GM23338 (cell line): ENCODE results near the gene SMTNL1. TPM values are rescaled to one million over a fixed set of nuclear protein-coding genes. Genes with fewer than 3 reads are reported as not detected.

Experiments used
- ATAC-seq: fragments of 200-7000 bp; cut with Tn5 transposase; 3 replicates; pipeline ENCODE4 v1.9.1; 2020
- DNase-seq: peaks from one replicate; pipeline ENCODE4 v3.0.0-alpha.2; 2015; ENCODE audit warnings: low spot score
- H2AFZ ChIP-seq: fragments of 200-600 bp; sonication (generic); 2 replicates; pipeline ENCODE4 v1.8.0; 2016; ENCODE audit warnings: antibody characterized with exemption, mild to moderate bottlenecking, moderate library complexity
- H3F3A ChIP-seq: fragments of 200-600 bp; sonication (generic); replicated peaks from 2 replicates; pipeline ENCODE4 v1.8.0; 2017; ENCODE audit warnings: antibody characterized with exemption, mixed run types, low read depth
- H3K27ac ChIP-seq: fragments of 200-600 bp; sonication (generic); 2 replicates; pipeline ENCODE4 v1.6.1; 2016; ENCODE audit warnings: low read depth
- H3K27me3 ChIP-seq: fragments of 200-600 bp; sonication (generic); 2 replicates; pipeline ENCODE4 v1.8.0; 2016; ENCODE audit warnings: mild to moderate bottlenecking, mixed run types, moderate library complexity; ENCODE audit not compliant: insufficient read depth
- H3K36me3 ChIP-seq: fragments of 200-600 bp; sonication (generic); 2 replicates; pipeline ENCODE4 v1.8.0; 2016; ENCODE audit warnings: mild to moderate bottlenecking; ENCODE audit not compliant: insufficient read depth
- H3K4me1 ChIP-seq: fragments of 200-600 bp; sonication (generic); 2 replicates; pipeline ENCODE4 v1.8.0; 2016; ENCODE audit warnings: mild to moderate bottlenecking, moderate library complexity; ENCODE audit not compliant: insufficient read depth
- H3K4me2 ChIP-seq: fragments of 200-600 bp; sonication (generic); 2 replicates; pipeline ENCODE4 v1.7.1; 2017; ENCODE audit warnings: mixed run types
- H3K4me3 ChIP-seq: fragments of 200-600 bp; sonication (generic); 2 replicates; pipeline ENCODE4 v1.6.1; 2016; ENCODE audit warnings: mixed run types
- H3K79me2 ChIP-seq: fragments of 200-600 bp; sonication (generic); replicated peaks from 2 replicates; pipeline ENCODE4 v1.8.0; 2017; ENCODE audit warnings: mild to moderate bottlenecking; ENCODE audit not compliant: insufficient read depth
- H3K9me2 ChIP-seq: fragments of 200-600 bp; sonication (generic); 2 replicates; pipeline ENCODE4 v1.8.0; 2017; ENCODE audit not compliant: insufficient read depth
- H4K20me1 ChIP-seq: fragments of 200-600 bp; sonication (generic); replicated peaks from 2 replicates; pipeline ENCODE4 v1.8.0; 2017; ENCODE audit warnings: mild to moderate bottlenecking; ENCODE audit not compliant: insufficient read depth
- H3K27ac Mint-ChIP-seq: 2 replicates; pipeline ENCODE4 v1.8.0; 2020; ENCODE audit warnings: inconsistent platforms, mild to moderate bottlenecking, moderate library complexity, mixed read lengths
- H3K27me3 Mint-ChIP-seq: 3 replicates; pipeline ENCODE4 v1.8.0; 2022; ENCODE audit warnings: low read depth, mild to moderate bottlenecking, moderate library complexity, mixed read lengths, inconsistent platforms; ENCODE audit not compliant: insufficient read depth, poor library complexity
- H3K36me3 Mint-ChIP-seq: 3 replicates; pipeline ENCODE4 v1.8.0; 2021; ENCODE audit warnings: low read depth, mild to moderate bottlenecking, inconsistent platforms, moderate library complexity, mixed read lengths
- H3K4me1 Mint-ChIP-seq: 3 replicates; pipeline ENCODE4 v1.8.0; 2020; ENCODE audit warnings: mild to moderate bottlenecking, inconsistent platforms, mixed read lengths
- H3K4me3 Mint-ChIP-seq: 3 replicates; pipeline ENCODE4 v1.8.0; 2021; ENCODE audit warnings: moderate library complexity, mild to moderate bottlenecking, inconsistent platforms, mixed read lengths
- H3K9me3 Mint-ChIP-seq: 3 replicates; pipeline ENCODE4 v1.8.0; 2020; ENCODE audit warnings: moderate library complexity, mild to moderate bottlenecking, inconsistent platforms, mixed read lengths
- CREB1 ChIP-seq: fragments of 250-450 bp; sonication (Bioruptor Pico); IDR thresholded peaks from 2 replicates; pipeline ENCODE4 v1.5.0; 2020; ENCODE audit warnings: low read depth, mild to moderate bottlenecking, moderate library complexity
- CTCF ChIP-seq, 2 experiments: fragments of 200-600 bp in 1 of 2; sonication (generic) in 1 of 2; conservative IDR thresholded peaks; 2 replicates each; pipeline versions ENCODE4 v1.5.1 to v1.6.1; 2016 to 2017; ENCODE audit warnings: antibody characterized with exemption in 2 of 2, low read depth in 2 of 2, mild to moderate bottlenecking in 2 of 2, moderate library complexity in 1 of 2
- ETS1 ChIP-seq: IDR thresholded peaks from 2 replicates; pipeline ENCODE4 v1.6.1; 2016; ENCODE audit warnings: antibody characterized with exemption
- POLR2AphosphoS5 ChIP-seq: IDR thresholded peaks from 2 replicates; pipeline ENCODE4 v1.6.1; 2016; ENCODE audit warnings: antibody characterized with exemption, low read depth
- STAT1 ChIP-seq: IDR thresholded peaks from one replicate; pipeline ENCODE4 v1.6.1; 2016; ENCODE audit warnings: antibody characterized with exemption; ENCODE audit not compliant: unreplicated experiment
- ZNF462 ChIP-seq: fragments of 250-450 bp; sonication (Bioruptor Pico); IDR thresholded peaks from 2 replicates; pipeline ENCODE4 v1.5.0; 2020; ENCODE audit warnings: mild to moderate bottlenecking, moderate library complexity
- polyA plus RNA-seq: library from polyadenylated mRNA; unstranded; fragments of >200 nt; fragmentation: Nextera tagmentation; extraction: Ambion mirVana; gene quantifications from 2 replicates; pipeline ENCODE4 v1.2.1, GENCODE V29; 2016
- total RNA-seq: library from RNA; depleted of rRNA; stranded (reverse); fragments of >200 nt; shearing (Covaris generic); gene quantifications from 2 replicates; pipeline ENCODE4 v1.2.3, GENCODE V29; 2014

SMTNL1 gene
- total and polyA plus RNA-seq, 2 experiments from 2014 or later: 0.31 to 0.70 TPM

GRCh38 chr11:57562596-57562995, 25.2 kb downstream of the SMTNL1 start:
- H3K27me3 Mint-ChIP-seq: no peaks in the 10 kb centered on the region
- H3K4me1 ChIP-seq: peaks cover 13% of the 10 kb centered on the region
- peaks cover 30% of the 10 kb centered on the region for H3K4me1 Mint-ChIP-seq
- peaks cover 26% of the 10 kb centered on the region for H3K79me2 ChIP-seq
- H3K27me3 ChIP-seq: no peaks in the 10 kb centered on the region
- no peak overlapping the region for H3K4me3 Mint-ChIP-seq
- ATAC-seq (peak; percentile 63), DNase-seq (peak; percentile 63)
- H2AFZ ChIP-seq: no peak overlapping the region
- no peak overlapping the region for H3K4me3 ChIP-seq
- peaks cover 13% of the 10 kb centered on the region for H3K36me3 Mint-ChIP-seq
- H3K9me2 ChIP-seq: no peaks in the 10 kb centered on the region
- H3K27ac Mint-ChIP-seq: peak overlapping the region; percentile 34; the same call in 1 of the 2 replicates
- H3K27ac ChIP-seq: no peak overlapping the region
- no peaks in the 10 kb centered on the region for H3K9me3 Mint-ChIP-seq
- H3K4me2 ChIP-seq: no peak overlapping the region
- peaks cover 4% of the 10 kb centered on the region for H3F3A ChIP-seq
- TF ChIP-seq CTCF (conservative IDR thresholded peaks at IDR 0.05; ENCODE audit: low read depth in 2 of 2): peak; percentile 48 to 78
- no peak for TF ChIP-seq CREB1 (CRISPR knock-in tag)
- no peaks in the 10 kb centered on the region; the same call in 1 of the 2 replicates for H3K36me3 ChIP-seq
- no peaks in the 10 kb centered on the region for H4K20me1 ChIP-seq

GRCh38 chr11:57566005-57566904, 28.9 kb downstream of the SMTNL1 start:
- Histone ChIP-seq H3K27me3 (no peaks in the 10 kb centered on the region), H3K4me3 (peak overlapping the region; percentile 96), H2AFZ (no peak overlapping the region), H3K79me2 (peaks cover 26% of the 10 kb centered on the region), H3K9me2 (no peaks in the 10 kb centered on the region), H3K4me1 (peaks cover 23% of the 10 kb centered on the region), H3F3A (peaks cover 16% of the 10 kb centered on the region), H4K20me1 (no peaks in the 10 kb centered on the region), H3K36me3 (no peaks in the 10 kb centered on the region), H3K4me2 (peak overlapping the region; percentile 97), H3K27ac (no peak overlapping the region)
- DNase-seq (no peak), ATAC-seq (no peak)
- no peaks in the 10 kb centered on the region for H3K9me3 Mint-ChIP-seq
- no peak overlapping the region for H3K27ac Mint-ChIP-seq
- H3K4me1 Mint-ChIP-seq: peaks cover 38% of the 10 kb centered on the region
- H3K27me3 Mint-ChIP-seq: peaks cover 10% of the 10 kb centered on the region
- peak overlapping the region; percentile 86 for H3K4me3 Mint-ChIP-seq
- no peaks in the 10 kb centered on the region; the same call in 2 of the 3 replicates for H3K36me3 Mint-ChIP-seq
- TF ChIP-seq CREB1 (CRISPR knock-in tag): no peak
- TF ChIP-seq STAT1: no peak
- TF ChIP-seq CTCF (conservative IDR thresholded peaks at IDR 0.05; ENCODE audit: low read depth in 2 of 2): no peak
- TF ChIP-seq ZNF462 (CRISPR knock-in tag): no peak
- TF ChIP-seq ETS1: no peak
- TF ChIP-seq POLR2AphosphoS5: no peak
